Activated CD4-positive, alpha-beta memory T cell treated with anti-CD3 and anti-CD28 coated beads, Interleukin-2, amount 10 ng/mL, durations not matched to agents 7 days and 5 days (primary cell): Measurements from ENCODE around the gene CLSTN1. TPM values are rescaled to one million over a fixed set of nuclear protein-coding genes. Genes with fewer than 3 reads are reported as not detected.
"Not testable (repeated sequence)": the region's sequence is repeated elsewhere in the genome, so short reads cannot be mapped to it uniquely, and the experiment has no call there.

ENCODE experiments used
- CTCF ChIA-PET: fragments of 350-600 bp; sonication (Branson Sonifier 250); formaldehyde crosslinking; loops from one replicate; lab custom pipeline; 2021; ENCODE audit warnings: antibody characterized with exemption, inconsistent platforms; lab: Charles Lee
- POLR2A ChIA-PET: fragments of 350-600 bp; sonication (Branson Sonifier 250); formaldehyde crosslinking; loops from one replicate; lab custom pipeline; 2021; ENCODE audit warnings: antibody characterized with exemption; lab: Charles Lee
- DNase-seq: peaks from one replicate; pipeline ENCODE4 v3.0.0-alpha.2; 2020
- H3K27ac Mint-ChIP-seq: one replicate; pipeline ENCODE4 v1.8.0; 2021; ENCODE audit warnings: mild to moderate bottlenecking, mixed read lengths
- H3K27me3 Mint-ChIP-seq: one replicate; pipeline ENCODE4 v1.8.0; 2021; ENCODE audit warnings: mixed read lengths
- H3K36me3 Mint-ChIP-seq: one replicate; pipeline ENCODE4 v1.8.0; 2021; ENCODE audit warnings: low read depth, mixed read lengths
- H3K4me1 Mint-ChIP-seq: one replicate; pipeline ENCODE4 v1.8.0; 2021; ENCODE audit warnings: mixed read lengths
- H3K4me3 Mint-ChIP-seq: one replicate; pipeline ENCODE4 v1.8.0; 2021; ENCODE audit warnings: mild to moderate bottlenecking, mixed read lengths
- H3K9me3 Mint-ChIP-seq: one replicate; pipeline ENCODE4 v1.8.0; 2021; ENCODE audit warnings: mixed read lengths
- total RNA-seq, 2 experiments: library from RNA; stranded (reverse); gene quantifications; one replicate each; pipeline ENCODE4 v1.2.3, GENCODE V29; 2021

Gene CLSTN1
- total RNA-seq, 2 experiments from 2014 or later, result 96.9 to 102 TPM

DNA sequence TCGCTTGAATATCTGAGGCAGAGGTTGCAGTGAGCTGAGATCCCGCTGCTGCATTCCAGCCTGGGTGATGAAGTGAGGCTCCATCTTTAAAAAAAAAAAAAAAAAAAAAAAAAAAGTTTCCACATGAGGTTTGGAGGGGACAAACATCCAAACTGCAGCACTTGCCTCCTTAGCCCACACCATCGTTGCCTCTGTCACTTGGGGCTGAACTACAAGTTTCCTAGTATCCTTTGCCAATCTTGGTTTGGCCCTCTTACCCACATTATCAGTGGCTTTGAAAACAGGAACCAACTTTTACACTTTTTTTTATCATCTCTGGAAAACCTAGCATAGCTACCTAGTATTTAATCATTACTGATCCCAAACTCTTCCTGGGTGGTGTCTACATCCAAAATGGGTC, 59.2 kb downstream of the CLSTN1 start:
- no peaks in the 10 kb centered on the region for H3K27me3 Mint-ChIP-seq
- H3K9me3 Mint-ChIP-seq, result no peaks in the 10 kb centered on the region
- ChIA-PET POLR2A (no interaction called here), CTCF (interaction anchor here (0.6 to 1.2 kb wide), 3 partner anchors 18 to 104 kb away, joined by 3 to 4 read pairs (median 3); no protein-coding TSS in a partner anchor)
- H3K36me3 Mint-ChIP-seq, result peaks cover 14% of the 10 kb centered on the region
- H3K4me3 Mint-ChIP-seq, result no peak overlapping the region
- no peak overlapping the region for H3K27ac Mint-ChIP-seq
- peaks cover 4% of the 10 kb centered on the region for H3K4me1 Mint-ChIP-seq
- no peak for DNase-seq

DNA sequence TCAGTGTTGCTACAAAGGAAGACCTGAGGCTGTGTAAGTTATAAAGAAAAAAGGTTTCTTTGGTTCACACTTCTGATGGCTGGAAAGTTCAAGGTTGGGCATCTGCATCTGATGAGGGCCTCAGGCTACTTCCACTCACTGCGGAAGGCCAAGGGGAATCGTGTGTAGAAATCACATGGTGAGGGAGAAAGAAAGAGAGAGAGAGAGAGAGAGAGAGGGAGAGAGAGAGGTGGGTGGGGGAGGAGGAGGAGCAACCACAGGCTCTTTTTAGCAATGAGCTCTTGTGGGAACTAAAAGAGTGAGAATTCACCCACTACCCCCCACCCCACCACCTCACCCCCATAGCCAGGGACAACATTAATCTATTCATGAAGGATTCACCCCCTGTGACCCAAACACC, 59.9 kb downstream of the CLSTN1 start:
- POLR2A ChIA-PET, result no interaction called here
- peaks cover 10% of the 10 kb centered on the region for H3K36me3 Mint-ChIP-seq
- peaks cover 1% of the 10 kb centered on the region for H3K4me1 Mint-ChIP-seq
- H3K27ac Mint-ChIP-seq, result no peak overlapping the region
- H3K9me3 Mint-ChIP-seq, result no peaks in the 10 kb centered on the region
- no peak for DNase-seq
- no peak overlapping the region for H3K4me3 Mint-ChIP-seq
- H3K27me3 Mint-ChIP-seq, result no peaks in the 10 kb centered on the region
- CTCF ChIA-PET, result interaction anchor here (0.9 kb wide), 1 partner anchor 21 kb away, joined by 3 read pairs; no protein-coding TSS in a partner anchor

DNA sequence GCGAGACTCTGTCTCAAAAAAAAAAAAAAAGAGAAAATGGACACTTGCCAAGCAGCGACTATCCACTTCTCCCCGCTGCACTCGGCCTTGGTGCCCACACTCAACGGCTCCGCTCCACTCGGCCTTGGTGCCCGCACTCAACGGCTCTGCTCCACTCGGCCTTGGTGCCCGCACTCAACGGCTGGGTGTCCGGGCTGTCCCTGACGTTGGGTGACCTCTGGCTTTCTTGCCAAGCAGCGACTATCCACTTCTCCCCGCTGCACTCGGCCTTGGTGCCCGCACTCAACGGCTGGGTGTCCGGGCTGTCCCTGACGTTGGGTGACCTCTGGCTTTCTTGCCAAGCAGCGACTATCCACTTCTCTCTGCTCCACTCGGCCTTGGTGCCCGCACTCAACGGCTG, 61.3 kb downstream of the CLSTN1 start:
- peaks cover 12% of the 10 kb centered on the region for H3K36me3 Mint-ChIP-seq
- H3K4me1 Mint-ChIP-seq, H3K27ac Mint-ChIP-seq, H3K4me3 Mint-ChIP-seq, H3K27me3 Mint-ChIP-seq, H3K9me3 Mint-ChIP-seq, CTCF ChIA-PET, POLR2A ChIA-PET, DNase-seq: not testable (repeated sequence)

GRCh38 chr1:9761855-9762254, 61.9 kb downstream of the CLSTN1 start:
- Mint-ChIP-seq H3K9me3 (no peaks in the 10 kb centered on the region), H3K36me3 (peaks cover 12% of the 10 kb centered on the region), H3K27ac (no peak overlapping the region), H3K4me3 (no peak overlapping the region), H3K4me1 (peaks cover 1% of the 10 kb centered on the region), H3K27me3 (no peaks in the 10 kb centered on the region)
- CTCF ChIA-PET, result no interaction called here
- no peak for DNase-seq
- POLR2A ChIA-PET, result no interaction called here

- Mint-ChIP-seq H3K27me3 (no peaks in the 10 kb centered on the region), H3K4me3 (no peak overlapping the region), H3K27ac (no peak overlapping the region), H3K9me3 (no peaks in the 10 kb centered on the region), H3K36me3 (peaks cover 12% of the 10 kb centered on the region), H3K4me1 (peaks cover 1% of the 10 kb centered on the region)
- CTCF ChIA-PET, result no interaction called here
- POLR2A ChIA-PET, result no interaction called here
- no peak for DNase-seq
Observed at GRCh38 chr1:9760824-9761223, 62.9 kb downstream of the CLSTN1 start.

DNA sequence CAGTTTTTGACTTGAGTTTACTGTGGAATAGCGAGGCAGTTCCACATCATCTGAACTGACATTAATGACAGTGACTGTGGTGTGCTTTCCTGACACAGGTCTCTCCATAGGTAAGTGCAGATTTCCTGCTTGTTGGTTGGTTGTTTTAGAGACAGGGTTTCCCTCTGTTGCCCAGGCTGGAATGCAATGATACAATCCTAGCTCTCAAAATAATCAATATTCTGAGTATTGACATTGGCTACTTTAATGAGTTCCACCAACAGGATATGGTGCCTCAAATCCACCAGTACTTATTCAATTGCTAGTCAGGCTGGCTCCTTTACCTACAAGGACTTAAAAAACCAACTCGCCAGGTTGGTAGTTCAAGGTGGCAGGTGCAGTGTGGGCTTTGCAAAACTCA, 63.8 kb downstream of the CLSTN1 start:
- peaks cover 19% of the 10 kb centered on the region for H3K36me3 Mint-ChIP-seq
- DNase-seq, result no peak
- H3K27ac Mint-ChIP-seq, result no peak overlapping the region
- H3K9me3 Mint-ChIP-seq, result no peaks in the 10 kb centered on the region
- no peak overlapping the region for H3K4me3 Mint-ChIP-seq
- ChIA-PET CTCF (no interaction called here), POLR2A (no interaction called here)
- no peaks in the 10 kb centered on the region for H3K27me3 Mint-ChIP-seq
- peaks cover 1% of the 10 kb centered on the region for H3K4me1 Mint-ChIP-seq

- peaks cover 20% of the 10 kb centered on the region for H3K36me3 Mint-ChIP-seq
- H3K9me3 Mint-ChIP-seq, result no peaks in the 10 kb centered on the region
- no peak for DNase-seq
- no peaks in the 10 kb centered on the region for H3K27me3 Mint-ChIP-seq
- CTCF ChIA-PET, result no interaction called here
- no peak overlapping the region for H3K27ac Mint-ChIP-seq
- POLR2A ChIA-PET, result no interaction called here
- no peak overlapping the region for H3K4me3 Mint-ChIP-seq
- no peaks in the 10 kb centered on the region for H3K4me1 Mint-ChIP-seq
Observed at GRCh38 chr1:9758559-9759121, 65.1 kb downstream of the CLSTN1 start.

DNA sequence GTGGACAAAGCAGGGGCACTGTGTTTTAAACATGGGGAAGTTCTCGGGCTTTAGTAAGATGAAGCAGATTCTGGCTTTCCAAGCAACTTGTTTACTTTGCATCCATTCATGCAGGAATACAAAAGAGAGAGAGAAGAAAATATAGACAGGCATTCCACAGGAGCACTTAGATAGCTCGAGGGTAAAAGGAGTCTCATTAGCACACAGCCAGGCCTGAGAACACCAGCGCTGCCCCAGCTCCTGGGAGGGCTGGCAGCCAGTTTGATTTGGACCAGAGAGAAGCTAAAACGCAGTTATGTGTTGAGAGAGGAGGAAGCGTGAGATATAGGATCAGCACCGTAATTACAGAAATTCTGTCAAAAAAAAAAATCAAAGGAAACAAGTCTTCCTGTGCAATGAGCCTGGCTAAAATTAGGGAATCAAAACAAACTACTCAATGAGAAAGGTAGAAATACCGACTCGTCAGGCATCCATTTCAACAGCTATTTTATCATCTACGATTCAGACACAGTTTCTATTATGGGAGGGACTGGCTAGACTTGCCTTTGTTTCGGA, 68.2 kb downstream of the CLSTN1 start:
- no peak for DNase-seq
- H3K9me3 Mint-ChIP-seq, result no peaks in the 10 kb centered on the region
- no peaks in the 10 kb centered on the region for H3K4me1 Mint-ChIP-seq
- no peak overlapping the region for H3K4me3 Mint-ChIP-seq
- peaks cover 30% of the 10 kb centered on the region for H3K36me3 Mint-ChIP-seq
- no peak overlapping the region for H3K27ac Mint-ChIP-seq
- ChIA-PET POLR2A (interaction anchor here (0.8 kb wide), 1 partner anchor 38 kb away, joined by 3 read pairs; no protein-coding TSS in a partner anchor), CTCF (no interaction called here)
- no peaks in the 10 kb centered on the region for H3K27me3 Mint-ChIP-seq

- DNase-seq, result no peak
- H3K4me3 Mint-ChIP-seq, result no peak overlapping the region
- CTCF ChIA-PET, result no interaction called here
- H3K9me3 Mint-ChIP-seq, result no peaks in the 10 kb centered on the region
- H3K36me3 Mint-ChIP-seq, result peaks cover 42% of the 10 kb centered on the region
- POLR2A ChIA-PET, result no interaction called here
- no peaks in the 10 kb centered on the region for H3K27me3 Mint-ChIP-seq
- no peaks in the 10 kb centered on the region for H3K4me1 Mint-ChIP-seq
- no peak overlapping the region for H3K27ac Mint-ChIP-seq
Observed at GRCh38 chr1:9753121-9753531, 70.6 kb downstream of the CLSTN1 start.

- Mint-ChIP-seq H3K4me3 (no peak overlapping the region), H3K9me3 (no peaks in the 10 kb centered on the region), H3K36me3 (peaks cover 46% of the 10 kb centered on the region), H3K27me3 (no peaks in the 10 kb centered on the region), H3K4me1 (no peaks in the 10 kb centered on the region), H3K27ac (no peak overlapping the region)
- no peak for DNase-seq
- ChIA-PET CTCF (no interaction called here), POLR2A (no interaction called here)
Observed at GRCh38 chr1:9751971-9752370, 71.8 kb downstream of the CLSTN1 start.

DNA sequence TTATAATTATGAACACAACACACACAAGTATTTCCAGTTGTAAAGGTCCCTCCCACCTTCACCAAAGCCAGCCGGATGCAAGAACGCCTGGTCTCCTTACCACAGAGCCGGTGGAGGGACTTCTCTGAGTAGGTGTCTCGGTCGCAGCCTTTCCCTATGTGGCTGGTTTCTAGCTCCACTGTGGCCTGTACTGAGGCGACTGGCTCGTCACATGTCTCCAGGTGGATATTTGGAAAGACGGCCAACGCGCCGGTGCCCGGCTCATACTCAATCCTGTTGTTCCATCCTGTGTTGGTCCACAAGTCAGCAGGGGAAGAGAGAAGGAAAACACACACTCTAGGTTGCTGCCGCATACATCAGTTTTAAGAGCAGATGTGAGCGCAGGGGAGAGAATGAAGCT, 74.4 kb downstream of the CLSTN1 start:
- Mint-ChIP-seq H3K4me3 (no peak overlapping the region), H3K36me3 (peaks cover 41% of the 10 kb centered on the region), H3K27me3 (no peaks in the 10 kb centered on the region), H3K27ac (no peak overlapping the region), H3K9me3 (no peaks in the 10 kb centered on the region), H3K4me1 (no peaks in the 10 kb centered on the region)
- POLR2A ChIA-PET, result no interaction called here
- CTCF ChIA-PET, result no interaction called here
- DNase-seq, result no peak

GRCh38 chr1:9748391-9748790, 75.4 kb downstream of the CLSTN1 start:
- H3K27me3 Mint-ChIP-seq, POLR2A ChIA-PET, H3K9me3 Mint-ChIP-seq, H3K4me3 Mint-ChIP-seq, H3K4me1 Mint-ChIP-seq, DNase-seq, H3K27ac Mint-ChIP-seq, CTCF ChIA-PET: not testable (repeated sequence)
- peaks cover 43% of the 10 kb centered on the region for H3K36me3 Mint-ChIP-seq

GRCh38 chr1:9746651-9747050, 77.1 kb downstream of the CLSTN1 start:
- Mint-ChIP-seq H3K4me1 (no peaks in the 10 kb centered on the region), H3K27me3 (no peaks in the 10 kb centered on the region), H3K9me3 (no peaks in the 10 kb centered on the region), H3K27ac (no peak overlapping the region), H3K36me3 (peaks cover 46% of the 10 kb centered on the region), H3K4me3 (no peak overlapping the region)
- DNase-seq, result no peak
- ChIA-PET CTCF (interaction anchor here (0.6 to 1.3 kb wide), 3 partner anchors 18 to 192 kb away, joined by 3 to 6 read pairs (median 5); no protein-coding TSS in a partner anchor), POLR2A (no interaction called here)

DNA sequence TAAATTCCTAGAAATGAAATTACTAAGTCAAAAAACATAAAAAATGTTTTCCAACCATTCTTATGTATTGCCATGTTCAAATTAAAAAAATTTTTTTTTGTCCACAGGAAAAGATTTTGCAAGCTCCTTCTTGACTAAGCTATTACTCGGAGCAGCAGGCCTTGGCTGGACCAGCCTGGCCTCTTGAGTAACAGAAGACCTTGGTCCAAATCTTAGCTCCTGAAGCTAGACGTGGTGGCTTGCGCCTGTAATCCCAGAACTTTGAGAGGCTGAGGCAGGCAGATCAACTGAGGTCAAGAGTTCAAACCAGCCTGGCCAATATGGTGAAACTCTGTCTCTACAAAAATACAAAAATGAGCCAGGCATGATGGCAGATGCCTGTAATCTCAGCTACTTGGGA, 77.6 kb downstream of the CLSTN1 start:
- Mint-ChIP-seq H3K4me1 (no peaks in the 10 kb centered on the region), H3K4me3 (no peak overlapping the region), H3K27ac (no peak overlapping the region), H3K36me3 (peaks cover 46% of the 10 kb centered on the region), H3K27me3 (no peaks in the 10 kb centered on the region), H3K9me3 (no peaks in the 10 kb centered on the region)
- ChIA-PET POLR2A (interaction anchor here (0.9 kb wide), 1 partner anchor 115 kb away, joined by 3 read pairs; no protein-coding TSS in a partner anchor), CTCF (interaction anchor here (0.6 to 1.3 kb wide), 3 partner anchors 18 to 192 kb away, joined by 3 to 6 read pairs (median 5); no protein-coding TSS in a partner anchor)
- DNase-seq, result no peak
